ENCODE data around the gene CELA2B.
"Not testable (repeated sequence)": the region's sequence is repeated elsewhere in the genome, so short reads cannot be mapped to it uniquely, and the experiment has no call there.

CELA2B gene

DNA sequence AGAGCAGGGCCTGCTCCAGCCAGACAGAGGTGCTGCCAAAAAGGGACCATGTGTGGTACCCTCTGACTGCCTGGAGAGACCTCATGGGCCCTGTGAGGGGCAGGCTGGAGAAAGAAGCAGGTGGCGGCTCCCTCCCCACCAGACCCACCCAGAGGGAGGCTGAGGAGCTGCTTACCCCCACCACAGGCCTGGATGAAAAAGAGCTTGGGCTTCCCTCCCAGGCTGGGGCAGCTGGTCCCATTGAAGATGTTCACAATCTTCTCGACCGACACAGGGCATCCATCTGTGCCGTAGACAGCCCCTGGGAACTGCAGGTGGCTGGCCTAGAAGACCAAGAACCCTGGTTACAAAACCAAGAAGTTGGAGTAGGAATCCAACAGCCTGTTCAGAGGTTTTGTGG is 28.5 kb downstream of the CELA2B start:
- no peak for DNase-seq

DNA sequence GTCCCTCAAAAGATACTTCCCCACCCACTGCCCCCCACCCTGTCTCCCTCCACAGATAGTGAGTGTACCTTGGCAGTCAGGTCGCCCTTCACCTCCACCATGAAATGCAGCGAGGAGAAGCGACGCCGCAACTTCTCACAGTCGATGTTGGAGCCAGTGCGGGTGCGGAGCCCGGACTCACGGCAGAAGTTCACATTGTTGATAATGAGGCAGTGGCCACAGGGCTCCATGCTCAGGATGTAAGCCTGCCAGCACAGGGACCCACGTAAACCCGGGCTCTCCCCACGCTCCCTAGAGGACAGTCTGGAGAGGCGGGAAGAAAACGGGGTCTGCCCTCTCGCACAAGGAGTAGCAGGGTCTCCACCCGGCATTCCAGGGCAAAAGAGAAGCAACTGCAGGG is 30.9 kb downstream of the CELA2B start:
- DNase-seq: no peak

DNA sequence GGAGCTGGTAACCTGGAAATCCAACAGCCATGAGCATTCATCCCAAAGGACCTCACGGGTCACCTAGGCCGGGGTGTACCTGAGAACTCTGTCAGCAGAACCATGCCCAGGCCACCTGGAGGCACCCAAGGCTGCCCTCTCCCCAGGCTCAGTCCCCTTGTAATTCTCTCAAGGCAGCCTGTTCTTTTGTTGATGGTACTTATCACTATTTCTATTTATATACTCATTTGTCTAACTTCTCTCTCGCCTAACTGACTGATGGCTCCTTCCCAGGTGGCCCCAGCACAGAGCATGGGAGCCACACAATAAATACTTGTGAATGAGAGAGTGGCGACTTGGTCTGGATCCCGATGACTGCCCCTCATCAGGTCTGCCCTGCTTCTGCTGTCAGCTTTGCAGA is 31.4 kb downstream of the CELA2B start:
- DNase-seq: no peak

DNA sequence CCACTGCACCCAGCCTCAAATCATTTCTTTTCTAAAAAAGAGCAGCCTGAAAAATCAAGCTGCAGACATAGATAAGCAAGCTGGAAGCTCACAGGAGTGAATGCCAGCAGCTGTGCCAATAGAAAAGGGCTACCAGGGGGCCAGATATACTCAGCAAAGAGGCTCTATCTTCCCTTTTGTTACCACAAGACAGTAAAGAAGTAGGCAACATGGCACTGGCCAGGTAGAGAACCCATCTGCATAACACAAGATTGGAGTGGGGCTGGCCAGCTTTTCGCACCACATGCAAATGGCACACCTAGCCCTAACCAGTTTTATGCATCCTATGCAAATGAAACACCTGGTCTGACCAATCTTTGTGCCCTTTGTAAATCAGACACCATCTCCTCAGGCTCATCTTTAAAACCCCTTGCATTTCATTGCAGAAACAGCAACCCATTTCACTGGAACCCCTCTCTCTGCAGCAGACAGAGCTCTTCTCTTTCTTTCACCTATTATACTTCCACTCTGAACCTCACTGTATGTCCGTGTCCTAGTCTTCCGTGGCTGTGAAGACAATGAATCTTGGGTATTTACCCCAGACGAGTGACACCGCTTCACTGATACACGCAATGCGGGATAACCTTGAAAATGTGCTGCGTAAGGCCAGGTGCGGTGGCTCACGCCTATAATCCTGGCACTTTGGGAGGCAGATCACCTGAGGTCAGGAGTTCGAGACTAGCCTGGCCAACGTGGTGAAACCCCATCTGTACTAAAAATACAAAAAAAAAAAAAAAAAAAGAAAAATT is 33.0 kb downstream of the CELA2B start:
- no peak for DNase-seq

DNA sequence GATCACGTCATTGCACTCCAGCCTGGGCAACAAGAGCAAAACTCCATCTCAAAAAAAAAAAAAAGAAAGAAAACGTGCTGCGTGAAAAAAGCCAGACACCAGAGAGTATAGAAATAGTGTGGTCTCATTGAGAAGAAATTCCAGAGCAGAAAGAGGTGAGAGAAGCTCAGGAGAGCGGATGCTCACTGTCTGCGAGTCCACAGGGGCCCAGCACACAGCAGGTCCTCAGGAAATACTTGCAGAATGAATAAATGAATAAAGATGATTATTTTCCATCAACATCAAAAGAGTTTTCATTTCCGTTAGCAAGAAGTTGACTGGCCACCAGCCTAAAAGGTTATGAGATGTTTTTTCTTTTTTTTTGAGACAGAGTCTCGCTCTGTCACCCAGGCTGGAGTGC is 33.7 kb downstream of the CELA2B start:
- DNase-seq: no peak

DNA sequence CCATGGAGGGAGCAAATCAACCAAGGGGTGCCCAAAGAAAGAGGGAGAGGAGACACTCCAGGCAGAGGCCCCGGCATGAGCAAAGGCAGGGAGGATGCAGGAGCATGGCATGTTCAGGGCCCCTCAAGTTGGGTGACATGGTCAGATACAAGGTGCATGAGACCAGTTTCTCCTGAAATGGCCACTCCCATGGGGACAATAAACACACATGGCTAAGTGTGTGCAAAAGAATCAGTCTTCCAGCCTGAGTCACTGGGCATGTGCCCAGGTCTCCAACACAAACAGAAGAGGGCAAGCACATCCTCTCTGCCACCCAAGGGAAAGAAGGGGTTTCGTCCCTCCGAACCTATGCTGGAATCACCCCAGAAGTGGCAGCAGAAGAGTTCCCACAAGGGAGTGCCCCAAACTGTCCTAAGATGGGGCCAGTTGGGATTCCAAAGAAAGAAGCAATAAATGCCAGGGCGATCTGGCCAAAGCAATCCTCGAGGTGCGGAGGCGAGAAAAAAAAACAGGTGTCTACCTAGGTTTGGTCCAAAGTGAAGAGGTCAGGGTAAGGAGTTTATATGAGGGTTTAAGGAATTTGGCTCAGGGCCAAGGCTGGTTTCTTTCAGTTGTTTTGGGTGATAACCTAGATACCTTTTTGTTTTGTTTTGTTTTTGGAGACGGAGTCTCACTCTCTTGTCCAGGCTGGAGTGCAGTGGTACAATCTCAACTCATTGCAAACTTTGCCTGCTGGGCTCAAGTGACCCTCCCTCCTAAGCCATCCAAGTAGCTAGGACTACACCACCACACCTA is 34.9 kb downstream of the CELA2B start:
- DNase-seq: no peak

DNA sequence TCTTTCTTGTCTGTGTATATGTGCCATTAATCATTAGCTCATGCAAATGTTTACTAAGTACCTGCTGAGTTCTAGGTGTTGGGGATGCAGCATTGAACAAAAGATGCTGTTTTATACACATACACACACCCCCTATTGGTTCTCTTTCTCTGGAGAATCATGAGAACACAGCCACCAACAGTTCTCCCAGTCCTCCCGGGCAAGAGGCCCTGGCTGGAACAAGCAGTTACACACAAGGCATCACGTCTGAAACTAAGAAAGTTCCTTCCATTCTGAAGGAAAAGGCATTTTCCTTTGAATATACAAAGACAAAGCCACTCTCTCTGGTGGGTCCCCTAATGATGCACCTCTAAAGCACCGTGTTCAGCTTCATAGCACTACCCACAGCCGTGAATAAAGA is 37.3 kb downstream of the CELA2B start:
- no peak for DNase-seq

DNA sequence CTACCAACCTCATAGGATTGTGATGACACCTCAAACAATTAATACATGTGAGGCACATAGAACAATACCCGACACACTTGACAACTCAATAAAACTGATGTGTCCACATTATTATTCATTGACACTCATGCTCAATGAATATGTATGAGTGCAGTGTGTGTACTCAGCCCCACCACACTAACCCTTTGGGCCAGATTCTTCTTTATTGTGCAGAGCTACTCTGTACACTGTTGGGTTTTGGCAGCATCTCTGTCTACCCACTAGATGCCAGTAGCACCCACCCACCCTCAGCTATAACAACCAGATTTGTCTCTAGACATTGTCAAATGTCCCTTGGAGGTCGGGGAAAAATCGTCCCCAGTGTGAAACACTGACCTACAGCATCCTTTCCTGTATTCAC is 38.0 kb downstream of the CELA2B start:
- no peak for DNase-seq

DNA sequence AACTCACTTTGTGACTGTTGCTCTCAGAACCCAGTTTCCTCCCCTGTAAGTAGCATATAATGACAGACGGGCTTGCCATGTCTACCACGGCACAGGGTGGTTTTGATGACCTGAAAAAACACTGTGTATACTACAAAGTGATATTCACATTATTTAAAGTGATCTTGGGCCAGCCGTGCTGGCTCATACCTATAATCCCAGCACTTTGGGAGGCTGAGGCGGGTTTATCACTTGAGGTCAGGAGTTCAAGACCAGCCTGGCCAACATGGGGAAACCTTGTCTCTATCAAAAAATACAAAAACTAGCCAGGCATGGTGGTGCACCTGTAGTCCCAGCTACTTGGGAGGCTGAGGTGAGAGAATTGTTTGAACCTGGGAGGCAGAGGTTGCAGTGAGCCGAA is 38.7 kb downstream of the CELA2B start:
- DNase-seq: not testable (repeated sequence)

DNA sequence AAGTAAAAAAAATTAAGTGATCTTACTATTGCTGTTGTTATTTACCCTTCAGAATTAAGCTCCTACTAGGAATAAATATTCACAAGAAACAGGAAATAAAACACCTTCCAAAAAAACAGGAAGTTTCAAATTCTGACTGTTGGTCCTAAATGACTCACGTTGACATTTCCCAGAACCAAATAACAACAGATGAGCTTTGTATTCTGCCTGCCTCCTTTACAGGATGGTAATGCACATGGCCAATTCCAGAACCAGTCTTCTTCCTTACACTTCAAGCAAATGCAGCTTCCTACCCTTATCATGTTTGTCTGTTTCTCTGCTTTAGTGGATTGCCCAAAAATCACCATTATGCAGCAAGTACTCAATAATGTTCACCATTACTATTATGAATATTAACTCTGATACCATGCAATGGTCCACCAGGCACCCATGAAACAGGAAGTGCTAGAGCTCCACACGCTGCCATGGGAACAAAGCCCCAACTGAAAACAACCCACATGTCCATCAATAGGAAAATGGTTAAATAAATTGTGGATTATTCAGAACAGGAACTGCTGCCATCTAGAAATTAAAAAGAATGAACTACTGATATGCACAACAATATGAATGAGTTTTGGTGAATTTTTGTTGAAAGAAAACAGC is 39.2 kb downstream of the CELA2B start:
- no peak for DNase-seq

DNA sequence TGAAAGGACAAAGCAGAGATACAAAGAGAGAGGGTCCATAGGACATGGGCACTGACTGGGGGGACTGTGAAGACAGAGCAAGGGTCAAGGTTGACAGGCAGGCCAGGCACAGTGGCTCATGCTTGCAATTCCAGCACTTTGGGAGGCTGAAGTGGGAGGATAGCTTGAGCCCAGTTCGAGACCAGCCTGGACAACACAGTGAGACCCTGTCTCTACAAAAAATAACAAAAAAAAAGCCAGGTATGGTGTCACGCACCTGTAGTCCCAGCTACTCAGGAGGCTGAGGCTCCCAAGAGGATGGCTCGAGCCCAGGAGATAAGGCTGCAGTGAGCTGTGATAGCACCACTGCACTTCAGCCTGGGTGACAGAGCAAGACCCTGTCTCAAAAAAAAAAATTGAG is 43.7 kb downstream of the CELA2B start:
- no peak for DNase-seq

DNA sequence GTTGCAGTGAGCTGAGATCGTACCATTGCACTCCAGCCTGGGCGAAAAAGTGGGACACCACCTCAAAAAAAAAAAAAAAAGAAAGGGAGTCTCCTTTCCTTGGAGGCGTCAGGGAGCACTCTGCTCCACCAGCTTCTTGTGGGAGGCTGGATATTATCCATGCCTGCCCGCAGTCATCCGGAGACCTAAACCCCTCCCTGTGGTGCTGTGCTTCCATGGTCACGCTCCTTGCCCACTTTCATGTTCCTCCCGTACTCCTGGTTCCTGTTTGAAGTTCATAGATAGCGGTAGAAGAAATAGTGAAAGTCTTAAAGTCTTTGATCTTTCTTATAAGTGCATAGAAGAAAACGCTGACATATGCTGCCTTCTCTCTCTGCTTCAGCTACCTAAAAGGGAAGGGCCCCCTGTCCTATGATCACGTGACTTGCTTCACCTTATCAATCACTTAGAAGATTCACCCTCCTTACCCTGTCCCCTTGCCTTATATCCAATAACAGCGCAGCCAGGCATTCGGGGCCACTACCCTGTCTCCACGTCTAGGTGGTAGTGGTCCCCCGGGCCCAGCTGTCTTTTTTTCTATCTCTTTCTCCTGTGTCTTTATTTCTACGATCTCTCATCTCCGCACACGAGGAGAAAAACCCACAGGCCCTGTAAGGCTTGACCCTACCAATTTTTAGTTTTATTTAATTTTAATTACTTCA is 45.5 kb downstream of the CELA2B start:
- DNase-seq: not testable (repeated sequence)

DNA sequence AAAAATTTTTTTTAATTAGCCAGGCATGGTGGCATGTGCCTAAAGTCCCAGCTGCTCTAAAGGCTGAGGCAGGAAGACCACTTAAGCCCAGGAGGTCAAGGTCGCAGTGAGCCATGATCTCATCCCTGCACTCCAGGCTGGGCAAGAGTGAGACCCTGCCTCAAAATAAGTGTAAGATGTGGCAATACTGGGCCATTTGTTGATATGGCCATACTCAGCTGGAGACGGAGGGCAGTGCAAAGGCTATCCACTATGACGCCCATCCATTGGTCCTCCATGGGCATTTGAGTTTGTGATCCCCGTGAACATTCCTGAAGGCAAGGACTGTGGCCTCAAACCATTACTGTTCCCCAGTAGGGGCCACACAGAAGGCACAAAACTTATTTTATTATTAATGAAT is 46.6 kb downstream of the CELA2B start:
- no peak for DNase-seq

DNA sequence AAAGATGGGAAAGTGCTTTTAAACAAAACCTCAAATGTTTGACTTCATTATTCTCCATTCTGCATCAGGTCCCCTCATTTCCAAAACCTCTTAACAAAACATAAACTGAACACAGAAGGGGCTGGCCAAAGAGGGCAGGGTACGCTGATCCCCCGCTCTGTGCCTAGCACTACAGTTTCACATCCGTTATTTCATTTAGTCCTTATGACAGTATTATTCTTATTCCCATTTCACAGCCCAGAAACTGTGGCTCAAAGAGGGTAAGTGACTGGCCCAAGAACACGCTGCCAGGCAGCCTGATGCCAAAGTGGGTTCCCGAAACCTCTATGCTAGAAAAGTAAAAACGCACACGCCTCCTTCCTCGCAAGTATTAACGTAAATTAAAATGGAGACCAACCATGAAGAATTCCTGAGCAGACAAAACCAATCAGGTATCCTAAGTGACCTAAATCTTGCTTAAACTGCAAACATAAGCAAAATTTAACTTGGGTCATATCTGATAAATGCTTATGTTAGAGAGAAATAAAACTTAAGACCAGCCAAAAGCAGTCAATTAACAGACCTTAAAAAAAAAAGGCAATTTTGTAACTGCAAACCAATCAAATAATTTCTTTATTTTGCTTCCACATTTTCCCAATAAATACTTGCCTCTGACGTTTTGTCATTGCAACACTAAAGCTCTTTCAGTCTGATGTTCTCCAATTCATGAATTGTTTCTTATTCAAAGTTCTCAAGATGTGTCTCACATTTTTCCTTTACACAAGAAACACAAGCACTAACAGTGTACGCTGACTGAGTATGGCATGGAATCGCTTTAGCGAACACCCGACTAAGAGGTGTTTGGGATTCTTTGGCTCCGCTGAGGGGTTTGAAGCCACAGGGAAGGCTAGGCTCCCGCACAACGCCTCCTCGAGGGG is 47.5 kb downstream of the CELA2B start:
- no peak for DNase-seq

DNA sequence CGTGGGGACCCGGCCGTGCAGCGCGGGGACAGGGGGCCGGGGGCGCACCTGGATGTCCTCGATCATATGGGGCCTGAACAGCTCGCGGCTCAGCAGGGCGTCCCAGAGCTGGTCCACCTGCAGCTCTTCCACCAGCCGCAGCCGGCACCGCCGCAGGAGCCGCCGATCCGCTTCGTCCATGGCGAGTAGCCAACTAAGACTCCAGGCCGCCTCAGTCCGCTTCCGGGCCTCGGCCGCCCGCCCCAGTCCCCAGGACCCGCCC is 48.0 kb downstream of the CELA2B start, which contains the start of gene CASP9:
CASP9 (minus strand) TSS at position 195 of the 262 bp plus-strand sequence; CDS start at position 180, 15 bp downstream.
- no peak for DNase-seq

DNA sequence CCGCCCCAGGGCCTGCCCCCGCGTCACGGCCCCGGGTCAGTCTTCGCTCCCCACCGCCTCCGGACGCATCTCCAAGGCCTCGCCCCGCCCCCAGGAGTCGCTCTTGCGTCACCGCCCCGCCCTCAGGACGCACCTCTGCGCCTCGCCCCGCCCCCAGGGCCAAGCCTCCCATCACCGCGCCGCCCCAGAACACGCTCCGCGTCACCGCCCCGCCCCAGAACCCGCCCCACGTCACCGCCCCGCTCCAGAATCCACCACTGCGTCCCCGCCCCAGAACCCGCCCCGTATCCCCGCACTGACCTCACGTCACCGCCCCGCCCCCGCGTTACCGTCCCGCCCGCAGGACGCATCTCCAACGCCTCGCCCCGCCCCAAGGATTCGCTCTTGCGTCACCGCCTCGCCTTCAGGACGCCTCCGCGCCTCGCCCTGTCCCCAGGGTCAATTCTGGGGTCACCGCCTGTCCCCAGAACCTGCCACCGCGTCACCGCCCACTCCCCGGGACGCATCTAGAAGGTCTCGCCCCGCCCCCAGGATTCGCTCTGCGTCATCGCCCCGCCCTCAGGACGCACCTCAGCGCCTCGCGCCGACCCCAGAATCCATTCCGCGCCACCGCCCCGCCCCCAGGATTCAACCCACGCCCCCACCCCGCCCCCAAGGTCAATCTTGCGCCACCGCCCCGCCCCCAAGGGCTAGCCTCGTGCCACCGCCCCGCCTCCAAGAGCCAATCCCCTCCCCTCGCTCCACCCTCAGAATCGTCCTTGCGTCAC is 48.6 kb downstream of the CELA2B start:
- DNase-seq: peak; percentile 88

DNA sequence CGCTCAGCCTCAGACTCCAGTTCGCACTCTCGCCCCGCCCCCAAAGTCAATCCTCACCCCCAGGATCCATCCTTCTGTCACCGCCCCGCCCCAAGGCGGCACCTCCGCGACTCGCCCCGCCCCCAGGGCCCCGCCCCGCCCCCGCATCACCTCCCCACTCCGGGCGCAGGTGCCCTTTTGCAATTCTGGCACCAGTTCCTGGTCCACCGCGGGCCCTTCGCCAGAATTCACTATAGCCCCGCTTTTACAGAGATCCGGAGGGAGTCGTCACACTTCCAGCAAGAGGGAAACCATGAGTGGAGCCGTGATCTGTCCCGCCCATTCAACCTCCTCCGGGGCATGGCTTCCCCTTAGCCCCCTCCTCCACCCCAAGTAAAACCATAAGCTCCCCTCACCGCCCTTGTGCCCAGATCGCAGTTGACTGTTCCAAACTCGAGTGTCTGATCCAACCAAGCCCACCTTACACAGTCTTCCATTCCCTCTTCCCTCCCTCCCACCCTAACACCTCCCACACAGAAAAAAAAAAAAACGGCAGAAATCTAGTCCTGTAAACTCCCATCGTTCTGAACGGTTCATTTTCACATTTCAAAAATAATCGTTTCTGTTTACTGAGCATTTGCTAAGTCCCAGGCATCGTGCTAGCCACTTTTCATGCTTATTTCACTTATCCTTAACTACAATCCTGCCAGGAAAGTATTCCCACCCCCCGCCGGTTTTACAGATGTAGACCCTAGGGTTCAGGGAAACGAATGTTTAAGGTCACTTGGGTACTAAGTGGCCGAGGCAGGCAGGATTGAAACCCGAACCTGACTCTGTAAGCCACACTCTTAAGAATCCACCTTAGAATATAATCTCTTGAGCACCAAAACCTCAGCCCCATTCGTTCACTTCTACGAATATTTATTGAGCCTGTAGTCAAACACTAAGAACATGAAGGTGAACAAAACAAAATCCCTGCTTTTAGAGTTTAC is 49.4 kb downstream of the CELA2B start:
- DNase-seq: no peak

DNA sequence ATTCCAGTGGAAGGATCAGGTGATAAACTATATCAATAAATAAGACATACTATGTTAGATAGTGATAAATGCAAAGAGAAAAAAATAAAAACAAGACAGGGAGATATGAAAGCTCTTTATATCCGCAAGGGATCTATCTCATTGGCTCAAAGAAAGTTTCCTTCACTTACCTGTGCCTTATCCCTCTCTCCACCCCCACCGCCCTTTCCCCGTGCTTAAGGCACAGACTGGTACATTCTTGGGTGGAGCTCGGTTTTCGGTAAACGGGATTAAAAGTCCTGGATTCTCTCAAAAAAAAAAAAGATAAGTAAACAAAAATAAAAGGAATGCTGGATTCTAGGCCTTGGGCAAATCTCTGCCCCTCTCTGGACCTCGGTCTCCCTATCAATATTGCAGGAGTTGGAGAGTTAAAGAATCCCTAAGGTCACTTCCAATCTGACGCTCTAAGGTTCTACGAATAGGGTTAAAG is 50.2 kb downstream of the CELA2B start:
- DNase-seq: no peak

DNA sequence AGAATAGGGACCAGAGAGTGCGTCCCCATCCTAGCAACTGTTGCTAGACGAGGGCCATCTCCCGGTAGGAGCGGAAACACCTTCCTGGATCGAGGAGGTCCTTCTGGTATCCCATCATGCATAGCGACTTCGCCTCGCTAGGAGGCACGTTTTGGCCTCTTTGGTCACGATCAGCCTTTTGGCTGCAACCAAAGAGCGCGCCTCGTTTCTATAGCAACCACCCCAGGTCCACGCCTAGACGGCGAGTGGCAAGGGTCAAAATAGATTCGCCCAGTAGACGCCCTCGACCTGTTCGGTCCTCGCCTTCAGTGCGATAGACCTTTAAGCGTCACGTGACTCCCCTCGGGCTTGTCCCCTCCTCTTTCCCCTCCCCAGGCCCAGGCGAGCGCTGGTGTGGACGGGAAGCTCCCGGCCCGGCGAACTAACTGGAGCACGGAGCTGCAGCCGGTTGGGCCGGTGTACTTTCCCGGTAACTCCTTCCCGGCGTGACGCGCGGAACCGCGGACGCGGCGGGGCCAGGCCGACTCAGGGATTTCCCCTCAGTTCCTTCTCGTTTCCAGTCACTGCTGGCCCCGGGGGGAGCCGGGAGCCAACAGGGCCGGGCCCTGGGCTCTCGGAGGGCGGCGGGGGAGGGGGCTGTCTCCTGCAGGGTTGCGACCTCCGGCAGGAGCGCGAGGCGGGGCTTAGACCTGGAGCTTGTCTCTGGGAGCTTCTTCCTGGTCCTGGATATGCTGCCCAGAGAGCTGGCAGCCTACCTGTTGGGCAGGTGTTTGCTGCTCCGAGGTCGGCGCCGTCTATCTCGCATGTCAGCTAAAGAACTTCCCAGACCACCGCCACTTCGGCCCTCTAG is 50.8 kb downstream of the CELA2B start, which contains the start of gene DNAJC16:
DNAJC16 (plus strand) TSS at position 359 of the 850 bp plus-strand sequence. CDS start 2,258 bp downstream, outside the sequence.
- DNase-seq: peak; percentile 98
